Smooth muscle cell of the brain vasculature (primary cell): ENCODE data around the gene SLC43A2.

ENCODE experiments used
- DNase-seq: peaks from one replicate; pipeline ENCODE4 v3.0.0-alpha.2; 2012; ENCODE audit warnings: low read depth, low spot score

SLC43A2 gene

GRCh38 chr17:1562176-1562643, 66.4 kb downstream of the SLC43A2 start:
- DNase-seq, result no peak

GRCh38 chr17:1561420-1562175, 67.0 kb downstream of the SLC43A2 start:
- no peak for DNase-seq

GRCh38 chr17:1560858-1561355, 67.7 kb downstream of the SLC43A2 start:
- no peak for DNase-seq

- DNase-seq, result no peak
Measured at GRCh38 chr17:1560101-1560857, 68.4 kb downstream of the SLC43A2 start.

GRCh38 chr17:1559047-1560043, 69.3 kb downstream of the SLC43A2 start:
- DNase-seq, result no peak

- no peak for DNase-seq
Measured at GRCh38 chr17:1558401-1558800, 70.2 kb downstream of the SLC43A2 start.

- no peak for DNase-seq
Measured at GRCh38 chr17:1557355-1558095, 71.1 kb downstream of the SLC43A2 start.

- no peak for DNase-seq
Measured at GRCh38 chr17:1555651-1556471, 72.8 kb downstream of the SLC43A2 start.

GRCh38 chr17:1554751-1555540, 73.7 kb downstream of the SLC43A2 start:
- DNase-seq, result no peak

GRCh38 chr17:1553354-1554266, 75.0 kb downstream of the SLC43A2 start:
- DNase-seq, result no peak

- no peak for DNase-seq
Measured at GRCh38 chr17:1552932-1553331, 75.7 kb downstream of the SLC43A2 start.

GRCh38 chr17:1551741-1552140, 76.9 kb downstream of the SLC43A2 start:
- no peak for DNase-seq

- DNase-seq, result no peak
Measured at GRCh38 chr17:1548032-1548431, 80.6 kb downstream of the SLC43A2 start.

- no peak for DNase-seq
Measured at GRCh38 chr17:1546292-1546922, 82.2 kb downstream of the SLC43A2 start.

GRCh38 chr17:1545618-1546017, 83.0 kb downstream of the SLC43A2 start:
- DNase-seq, result no peak

GRCh38 chr17:1542316-1542715, 86.3 kb downstream of the SLC43A2 start:
- DNase-seq, result no peak

- DNase-seq, result no peak
Measured at GRCh38 chr17:1541367-1541904, 87.2 kb downstream of the SLC43A2 start.
